HG03565 (cell line): ENCODE results near the gene ERI2.
"Not testable (repeated sequence)": the region's sequence is repeated elsewhere in the genome, so short reads cannot be mapped to it uniquely, and the experiment has no call there.

Experiments
- ATAC-seq: cut with Tn5 transposase; IDR thresholded peaks from one replicate; pipeline ENCODE4 v1.9.1; 2021; ENCODE audit warnings: mild to moderate bottlenecking, moderate library complexity; ENCODE audit not compliant: unreplicated experiment

ERI2 gene

GRCh38 chr16:20818929-20819585 is 12.8 kb upstream of the ERI2 start:
- ATAC-seq, result no peak

GRCh38 chr16:20814784-20815183 is 8.5 kb upstream of the ERI2 start:
- ATAC-seq, result no peak

GRCh38 chr16:20812510-20812909 is 6.2 kb upstream of the ERI2 start:
- ATAC-seq, result no peak

GRCh38 chr16:20811889-20812439 is 5.7 kb upstream of the ERI2 start:
- no peak for ATAC-seq

- ATAC-seq, result no peak
Measured at GRCh38 chr16:20807862-20808261, 1.6 kb upstream of the ERI2 start.

GRCh38 chr16:20805684-20806167 is 546 bp downstream of the ERI2 start:
- ATAC-seq, result not testable (repeated sequence)

- ATAC-seq, result no peak
Measured at GRCh38 chr16:20803561-20804214, 2.6 kb downstream of the ERI2 start.

GRCh38 chr16:20803192-20803560 is 3.1 kb downstream of the ERI2 start:
- ATAC-seq, result no peak

GRCh38 chr16:20801278-20801677 is 5.0 kb downstream of the ERI2 start:
- ATAC-seq, result no peak

- ATAC-seq, result no peak
Measured at GRCh38 chr16:20799599-20799998, 6.7 kb downstream of the ERI2 start.

GRCh38 chr16:20798364-20798763 is 7.9 kb downstream of the ERI2 start:
- ATAC-seq, result no peak

GRCh38 chr16:20791923-20792612 is 14.2 kb downstream of the ERI2 start:
- no peak for ATAC-seq

GRCh38 chr16:20789130-20789529 is 17.1 kb downstream of the ERI2 start:
- ATAC-seq, result no peak

GRCh38 chr16:20784204-20784603 is 22.1 kb downstream of the ERI2 start:
- no peak for ATAC-seq

GRCh38 chr16:20782470-20782869 is 23.8 kb downstream of the ERI2 start:
- ATAC-seq, result no peak

GRCh38 chr16:20781697-20782096 is 24.6 kb downstream of the ERI2 start:
- ATAC-seq, result no peak

- no peak for ATAC-seq
Measured at GRCh38 chr16:20774703-20775362, 31.4 kb downstream of the ERI2 start.

- ATAC-seq, result no peak
Measured at GRCh38 chr16:20773679-20774078, 32.6 kb downstream of the ERI2 start.

- no peak for ATAC-seq
Measured at GRCh38 chr16:20768818-20769217, 37.5 kb downstream of the ERI2 start.

GRCh38 chr16:20768121-20768520 is 38.2 kb downstream of the ERI2 start:
- no peak for ATAC-seq

GRCh38 chr16:20767577-20767976 is 38.7 kb downstream of the ERI2 start:
- ATAC-seq, result no peak
